OCI-LY1 (cell line): ENCODE data around the gene RAI14.

Source experiments
- EZH2 ChIP-seq: fragments of 200-600 bp; sonication (generic), shearing (Covaris generic); IDR thresholded peaks from 2 replicates; pipeline ENCODE4 v1.8.0; 2017; ENCODE audit warnings: borderline replicate concordance, mixed run types, mild to moderate bottlenecking, antibody characterized with exemption, low read length, moderate library complexity, mixed read lengths
- TF ChIP-seq, protein P1 (sequence below): fragments of 200-600 bp; sonication (generic), shearing (Covaris generic); IDR thresholded peaks from 2 replicates; pipeline ENCODE4 v1.5.1; 2017; ENCODE audit warnings: mild to moderate bottlenecking, antibody characterized with exemption, low read length, moderate library complexity, mixed read lengths

DNA sequence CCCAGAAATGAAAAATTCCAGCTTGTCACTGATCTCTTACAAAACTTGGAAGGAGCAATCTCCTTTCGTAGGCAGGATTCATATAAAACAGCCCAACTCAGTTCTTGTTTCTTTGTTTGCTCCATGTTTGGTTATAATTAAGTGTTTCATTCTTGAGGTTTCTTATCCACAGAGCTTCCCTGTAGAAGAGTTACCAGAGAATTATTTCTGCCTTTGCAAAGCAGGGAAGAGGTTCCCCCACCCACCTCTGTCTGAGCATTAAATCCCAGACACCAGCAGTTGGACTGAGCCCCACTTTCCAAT lies 34.1 kb upstream of the RAI14 start:
- no peak for TF ChIP-seq EZH2
- TF ChIP-seq, protein P1, sequence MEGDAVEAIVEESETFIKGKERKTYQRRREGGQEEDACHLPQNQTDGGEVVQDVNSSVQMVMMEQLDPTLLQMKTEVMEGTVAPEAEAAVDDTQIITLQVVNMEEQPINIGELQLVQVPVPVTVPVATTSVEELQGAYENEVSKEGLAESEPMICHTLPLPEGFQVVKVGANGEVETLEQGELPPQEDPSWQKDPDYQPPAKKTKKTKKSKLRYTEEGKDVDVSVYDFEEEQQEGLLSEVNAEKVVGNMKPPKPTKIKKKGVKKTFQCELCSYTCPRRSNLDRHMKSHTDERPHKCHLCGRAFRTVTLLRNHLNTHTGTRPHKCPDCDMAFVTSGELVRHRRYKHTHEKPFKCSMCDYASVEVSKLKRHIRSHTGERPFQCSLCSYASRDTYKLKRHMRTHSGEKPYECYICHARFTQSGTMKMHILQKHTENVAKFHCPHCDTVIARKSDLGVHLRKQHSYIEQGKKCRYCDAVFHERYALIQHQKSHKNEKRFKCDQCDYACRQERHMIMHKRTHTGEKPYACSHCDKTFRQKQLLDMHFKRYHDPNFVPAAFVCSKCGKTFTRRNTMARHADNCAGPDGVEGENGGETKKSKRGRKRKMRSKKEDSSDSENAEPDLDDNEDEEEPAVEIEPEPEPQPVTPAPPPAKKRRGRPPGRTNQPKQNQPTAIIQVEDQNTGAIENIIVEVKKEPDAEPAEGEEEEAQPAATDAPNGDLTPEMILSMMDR: no peak
